Activated CD4-positive, alpha-beta T cell treated with anti-CD3 and anti-CD28 coated beads for 4 hours (primary cell): ENCODE measurements around the gene MGAT2.
"Not testable (repeated sequence)": the region's sequence is repeated elsewhere in the genome, so short reads cannot be mapped to it uniquely, and the experiment has no call there.

Source experiments
- DNase-seq, 2 donors: peaks; one replicate each; pipeline ENCODE4 v3.0.0-alpha.2; 2020

Gene MGAT2

DNA sequence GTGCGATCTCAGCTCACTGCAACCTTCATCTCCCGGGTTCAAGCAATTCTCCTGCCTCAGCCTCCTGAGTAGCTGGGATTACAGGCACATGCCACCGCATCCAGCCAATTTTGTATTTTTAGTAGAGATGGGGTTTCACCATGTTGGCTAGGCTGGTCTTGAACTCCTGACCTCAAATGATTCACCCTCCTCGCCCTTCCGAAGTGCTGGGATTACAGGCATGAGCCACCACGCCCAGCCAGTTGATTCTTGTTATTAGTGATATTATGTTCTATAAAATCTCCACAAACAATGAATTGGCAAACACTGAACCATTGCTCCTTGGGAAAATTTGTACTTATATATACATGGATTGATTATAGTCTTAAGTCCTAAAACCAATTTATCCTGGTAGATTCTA is 36.9 kb downstream of the MGAT2 start:
- not testable (repeated sequence) for DNase-seq

DNA sequence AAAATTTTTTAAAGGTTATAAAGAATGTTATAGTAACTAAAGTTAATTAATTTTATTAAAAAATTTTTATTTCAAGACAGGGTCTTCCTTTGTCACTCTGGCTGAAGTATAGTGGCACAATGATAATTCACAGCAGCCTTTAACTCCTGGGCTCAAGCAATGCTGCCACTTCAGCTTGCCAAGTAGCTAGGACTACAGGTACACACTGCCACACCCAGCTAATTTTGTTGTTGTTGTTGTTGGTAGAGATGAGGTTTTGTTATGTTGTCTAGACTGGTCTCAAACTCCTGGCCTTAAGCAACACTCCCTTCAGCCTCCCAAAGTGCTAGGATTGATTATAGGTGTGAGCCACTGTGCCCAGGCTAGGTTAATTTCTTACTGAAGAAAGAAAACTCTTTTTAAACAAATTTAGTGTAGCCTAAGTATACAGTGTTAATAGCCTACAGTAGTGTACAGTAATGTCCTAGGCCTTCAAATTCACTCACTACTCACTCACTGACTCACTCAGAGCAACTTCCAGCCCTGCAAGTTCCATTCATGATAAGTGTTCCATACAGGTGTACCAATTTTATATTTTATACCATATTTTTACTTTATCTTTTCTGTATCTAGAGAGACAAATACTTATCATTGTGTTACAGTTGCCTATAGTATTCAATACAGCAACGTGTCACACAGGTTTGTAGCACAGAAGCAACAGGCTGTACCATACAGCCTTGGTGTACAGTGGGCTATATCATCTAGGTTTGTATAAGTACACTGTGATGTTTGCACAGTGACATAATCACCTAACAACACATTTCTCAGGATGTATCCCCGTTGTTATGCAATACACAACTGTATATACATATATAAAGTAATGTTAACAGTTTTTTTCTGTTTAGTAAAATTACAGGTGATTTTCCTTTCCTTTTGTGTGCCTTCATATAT is 39.2 kb downstream of the MGAT2 start:
- no peak for DNase-seq

DNA sequence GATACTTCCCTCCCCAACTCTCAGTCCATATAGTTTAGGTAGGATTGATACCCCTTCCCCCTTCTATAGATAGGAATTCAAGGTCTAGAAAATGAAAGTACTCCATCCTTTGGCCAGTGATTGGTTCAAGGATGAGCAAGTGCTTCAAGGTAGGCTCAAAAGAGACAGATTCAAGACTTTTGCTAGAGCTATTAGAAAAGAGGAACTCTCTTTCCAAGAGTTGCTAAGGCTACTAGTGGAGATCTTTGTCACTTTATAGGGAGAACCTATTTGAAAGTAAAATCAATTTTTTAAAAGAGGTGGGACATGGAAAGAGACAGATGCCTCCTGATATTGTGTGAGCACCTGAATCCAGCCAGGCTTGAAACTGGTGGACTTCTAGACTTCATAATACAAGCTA is 49.9 kb downstream of the MGAT2 start:
- no peak for DNase-seq
